Uterus (tissue), 4 donors: ENCODE measurements around the gene FBLN2. TPM values are rescaled to one million over a fixed set of nuclear protein-coding genes. Genes with fewer than 3 reads are reported as not detected.

Experiments used
- DNase-seq, 2 donors: peaks; one replicate each; pipeline ENCODE4 v3.0.0-alpha.2; 2019 to 2020
- H3K27ac ChIP-seq, 2 donors: fragments of 200-600 bp; sonication (generic); 1 replicate in 1 of 2; 2 replicates in 1 of 2; pipeline ENCODE4 v1.5.1; 2016 to 2018
- H3K27me3 ChIP-seq, 2 donors: fragments of 200-600 bp; sonication (generic); one replicate each; pipeline ENCODE4 v1.5.1; 2018 to 2019; ENCODE audit warnings: control low read depth in 1 of 2
- H3K36me3 ChIP-seq, 2 donors: fragments of 200-600 bp; sonication (generic); one replicate each; pipeline ENCODE4 v1.5.1; 2019; ENCODE audit warnings: control low read depth in 1 of 2
- H3K4me1 ChIP-seq, 2 donors: fragments of 200-600 bp; sonication (generic); one replicate each; pipeline ENCODE4 v1.5.1; 2018 to 2019; ENCODE audit warnings: control low read depth in 1 of 2
- H3K4me3 ChIP-seq, 2 donors: fragments of 200-600 bp; sonication (generic); 1 replicate in 1 of 2; 2 replicates in 1 of 2; pipeline ENCODE4 v1.5.1; 2018 to 2019; ENCODE audit warnings: mild to moderate bottlenecking in 1 of 2
- H3K9me3 ChIP-seq, 2 donors: fragments of 200-600 bp; sonication (generic); one replicate each; pipeline ENCODE4 v1.5.1; 2019; ENCODE audit warnings: control low read depth in 1 of 2
- POLR2A ChIP-seq, 2 donors: fragments of 450-650 bp; IDR thresholded peaks; one replicate each; pipeline ENCODE4 v1.6.1; 2016; ENCODE audit warnings: antibody characterized with exemption in 2 of 2, mild to moderate bottlenecking in 1 of 2, moderate library complexity in 1 of 2
- intact Hi-C: fragments of 100-400 bp; cut with DNase I; formaldehyde crosslinking; loops from one replicate; pipeline ENCODE4 v1.15.1; 2023; ENCODE audit warnings: low total_unique reads
- total RNA-seq, 4 donors: library from RNA; depleted of rRNA in 3 of 4; stranded (reverse); fragments of >200 nt in 3 of 4; gene quantifications; one replicate each; pipeline versions ENCODE4 v1.1.0 to v1.2.4, GENCODE V29; 2014 to 2023
- TF ChIP-seq, protein P1 (sequence below), 4 experiments: fragments of 200-600 bp in 2 of 4; fragments of 450-650 bp in 2 of 4; sonication (generic) in 2 of 4; IDR thresholded peaks; one replicate each; pipeline ENCODE4 v1.5.1; 2016 to 2019; ENCODE audit warnings: antibody characterized with exemption in 4 of 4, mild to moderate bottlenecking in 2 of 4, moderate library complexity in 1 of 4
- donor health status: DM: yes; HTN: yes; CAD: no.

FBLN2 gene
- total RNA-seq, 4 donors from 2014 or later = 39.2 to 217 (median 48.6) TPM

GRCh38 chr3:13682331-13683013 is 133.5 kb downstream of the FBLN2 start:
- H3K36me3 ChIP-seq = no peaks in the 10 kb centered on the region
- TF ChIP-seq POLR2A (IDR thresholded peaks at IDR 0.05) = no peak
- TF ChIP-seq, protein P1, sequence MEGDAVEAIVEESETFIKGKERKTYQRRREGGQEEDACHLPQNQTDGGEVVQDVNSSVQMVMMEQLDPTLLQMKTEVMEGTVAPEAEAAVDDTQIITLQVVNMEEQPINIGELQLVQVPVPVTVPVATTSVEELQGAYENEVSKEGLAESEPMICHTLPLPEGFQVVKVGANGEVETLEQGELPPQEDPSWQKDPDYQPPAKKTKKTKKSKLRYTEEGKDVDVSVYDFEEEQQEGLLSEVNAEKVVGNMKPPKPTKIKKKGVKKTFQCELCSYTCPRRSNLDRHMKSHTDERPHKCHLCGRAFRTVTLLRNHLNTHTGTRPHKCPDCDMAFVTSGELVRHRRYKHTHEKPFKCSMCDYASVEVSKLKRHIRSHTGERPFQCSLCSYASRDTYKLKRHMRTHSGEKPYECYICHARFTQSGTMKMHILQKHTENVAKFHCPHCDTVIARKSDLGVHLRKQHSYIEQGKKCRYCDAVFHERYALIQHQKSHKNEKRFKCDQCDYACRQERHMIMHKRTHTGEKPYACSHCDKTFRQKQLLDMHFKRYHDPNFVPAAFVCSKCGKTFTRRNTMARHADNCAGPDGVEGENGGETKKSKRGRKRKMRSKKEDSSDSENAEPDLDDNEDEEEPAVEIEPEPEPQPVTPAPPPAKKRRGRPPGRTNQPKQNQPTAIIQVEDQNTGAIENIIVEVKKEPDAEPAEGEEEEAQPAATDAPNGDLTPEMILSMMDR (IDR thresholded peaks at IDR 0.05) = no peak
- no peak overlapping the region for H3K27ac ChIP-seq
- H3K27me3 ChIP-seq = no peaks in the 10 kb centered on the region
- H3K9me3 ChIP-seq = no peaks in the 10 kb centered on the region
- H3K4me3 ChIP-seq = no peak overlapping the region
- no peak for DNase-seq
- H3K4me1 ChIP-seq = no peaks in the 10 kb centered on the region
- intact Hi-C loops = no loop called here

DNA sequence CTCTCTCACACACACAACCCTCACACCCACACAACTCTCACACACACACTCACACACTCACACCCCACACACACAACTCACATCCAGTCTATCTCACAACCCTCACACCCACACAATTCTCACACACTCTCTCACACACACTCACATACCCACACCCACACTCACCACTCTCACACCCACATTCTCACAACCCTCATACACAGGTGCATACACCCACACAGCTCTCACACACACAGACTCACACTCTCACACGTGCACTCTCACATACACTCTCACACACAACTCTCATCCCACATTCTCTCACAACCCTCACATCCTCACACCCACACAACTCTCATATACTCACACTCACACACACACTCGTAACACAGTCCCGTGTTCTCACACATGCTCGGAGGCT is 134.4 kb downstream of the FBLN2 start:
- Histone ChIP-seq H3K4me3 (no peak overlapping the region), H3K27me3 (no peaks in the 10 kb centered on the region), H3K27ac (no peak overlapping the region), H3K9me3 (no peaks in the 10 kb centered on the region), H3K36me3 (no peaks in the 10 kb centered on the region), H3K4me1 (no peaks in the 10 kb centered on the region)
- intact Hi-C loops = no loop called here
- DNase-seq = no peak
- no peak for TF ChIP-seq POLR2A (IDR thresholded peaks at IDR 0.05)
- TF ChIP-seq, protein P1 (IDR thresholded peaks at IDR 0.05) = no peak

DNA sequence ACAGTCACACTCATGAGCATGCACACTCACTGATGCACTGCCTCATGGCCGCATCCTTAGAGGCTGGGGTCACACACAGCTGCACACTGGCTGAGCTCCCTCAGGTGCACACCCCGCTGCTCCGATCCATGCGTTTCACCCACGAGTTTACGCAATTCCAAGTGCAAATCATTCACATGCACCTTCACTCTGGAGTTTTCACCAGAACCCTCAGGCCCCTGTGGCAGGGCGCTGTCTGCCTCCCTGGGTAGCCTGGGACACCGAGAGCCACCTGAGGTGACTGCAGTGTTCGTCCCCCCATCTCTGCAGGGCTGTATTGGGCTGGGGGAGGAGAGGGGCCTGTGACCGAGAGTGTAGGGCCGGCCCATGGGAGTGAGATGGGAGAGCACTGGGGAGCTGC is 134.8 kb downstream of the FBLN2 start:
- TF ChIP-seq, protein P1 (IDR thresholded peaks at IDR 0.05) = no peak
- no peak for TF ChIP-seq POLR2A (IDR thresholded peaks at IDR 0.05)
- no peak for DNase-seq
- Histone ChIP-seq H3K27ac (no peak overlapping the region), H3K27me3 (no peaks in the 10 kb centered on the region), H3K4me1 (no peaks in the 10 kb centered on the region), H3K36me3 (no peaks in the 10 kb centered on the region), H3K9me3 (no peaks in the 10 kb centered on the region), H3K4me3 (no peak overlapping the region)
- intact Hi-C loops = no loop called here

DNA sequence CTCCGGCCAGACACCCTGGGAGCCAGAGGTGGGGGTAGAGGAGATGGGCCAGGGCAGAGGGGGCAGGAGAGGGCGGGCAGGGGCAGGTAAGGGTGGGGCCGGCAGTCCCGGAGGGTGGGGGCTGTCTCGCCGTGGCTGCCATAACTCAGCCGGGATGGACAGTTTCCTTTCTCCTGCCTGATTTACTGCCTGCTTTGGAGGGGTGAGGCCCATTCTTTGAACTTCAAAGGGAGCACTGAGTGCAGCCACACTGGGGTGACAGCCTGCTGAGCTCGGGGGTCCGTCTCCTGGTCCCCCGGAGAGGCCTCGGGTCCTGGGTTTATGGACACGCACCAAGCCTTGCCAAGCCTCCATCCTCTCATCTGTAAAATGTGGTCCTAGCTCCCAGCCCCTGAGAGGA is 135.4 kb downstream of the FBLN2 start:
- DNase-seq = no peak
- Histone ChIP-seq H3K4me1 (no peaks in the 10 kb centered on the region), H3K9me3 (no peaks in the 10 kb centered on the region), H3K4me3 (no peak overlapping the region), H3K27me3 (no peaks in the 10 kb centered on the region), H3K36me3 (no peaks in the 10 kb centered on the region), H3K27ac (no peak overlapping the region)
- no peak for TF ChIP-seq POLR2A (IDR thresholded peaks at IDR 0.05)
- TF ChIP-seq, protein P1 (IDR thresholded peaks at IDR 0.05) = no peak
- intact Hi-C loops = no loop called here

DNA sequence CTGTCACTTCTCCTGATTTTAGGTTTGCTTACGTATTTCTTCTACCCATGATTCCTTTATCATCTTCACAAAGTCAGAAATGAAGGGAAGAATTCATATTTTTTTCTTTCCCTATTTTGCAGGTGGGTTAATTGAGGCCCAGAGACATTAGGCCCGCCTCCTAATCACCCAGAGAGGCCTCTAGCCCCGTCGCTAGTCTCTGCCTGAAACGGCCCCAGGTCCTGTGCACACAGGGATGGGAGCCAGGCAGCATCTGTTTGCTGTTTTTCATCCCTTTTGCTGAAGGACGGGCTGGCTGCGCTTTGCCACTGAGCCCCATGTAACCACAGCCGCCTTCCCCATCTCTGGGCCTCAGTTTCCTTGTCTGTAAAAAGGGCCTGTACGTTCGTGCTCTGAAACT is 135.9 kb downstream of the FBLN2 start:
- DNase-seq = no peak
- no peaks in the 10 kb centered on the region for H3K36me3 ChIP-seq
- TF ChIP-seq, protein P1 (IDR thresholded peaks at IDR 0.05) = no peak
- no peak for TF ChIP-seq POLR2A (IDR thresholded peaks at IDR 0.05)
- no peaks in the 10 kb centered on the region for H3K27me3 ChIP-seq
- H3K4me1 ChIP-seq = no peaks in the 10 kb centered on the region
- H3K4me3 ChIP-seq = no peak overlapping the region
- H3K9me3 ChIP-seq = no peaks in the 10 kb centered on the region
- intact Hi-C loops = no loop called here
- no peak overlapping the region for H3K27ac ChIP-seq
